Activated effector memory CD4-positive, alpha-beta T cell treated with anti-CD3 and anti-CD28 coated beads, Interleukin-2, amount 50 U/mL, for 16 hours (primary cell): ENCODE results near the gene OR2A14.
"Not testable (repeated sequence)": the region's sequence is repeated elsewhere in the genome, so short reads cannot be mapped to it uniquely, and the experiment has no call there.

ENCODE experiments used
- DNase-seq: peaks from one replicate; pipeline ENCODE4 v3.0.0-alpha.2; 2020

The OR2A14 gene

DNA sequence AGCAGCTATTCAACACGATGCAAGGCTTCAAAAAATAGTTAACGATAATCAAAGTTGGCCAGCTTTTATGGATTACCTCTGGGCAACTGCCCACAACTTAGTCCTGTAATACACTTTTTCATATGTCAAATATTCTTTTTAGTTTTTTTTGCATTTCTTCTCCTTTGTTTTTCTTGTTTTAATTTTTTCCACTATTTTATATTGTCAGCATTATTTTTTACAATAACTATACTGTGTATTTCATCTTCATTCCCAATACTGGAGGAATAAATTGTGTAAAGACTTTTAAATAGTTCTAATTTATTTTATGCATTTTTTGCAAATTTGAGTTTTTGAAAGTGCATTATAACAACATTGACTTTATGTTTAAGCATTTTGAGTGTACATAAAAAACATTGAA lies 41.8 kb downstream of the OR2A14 start:
- DNase-seq: no peak

DNA sequence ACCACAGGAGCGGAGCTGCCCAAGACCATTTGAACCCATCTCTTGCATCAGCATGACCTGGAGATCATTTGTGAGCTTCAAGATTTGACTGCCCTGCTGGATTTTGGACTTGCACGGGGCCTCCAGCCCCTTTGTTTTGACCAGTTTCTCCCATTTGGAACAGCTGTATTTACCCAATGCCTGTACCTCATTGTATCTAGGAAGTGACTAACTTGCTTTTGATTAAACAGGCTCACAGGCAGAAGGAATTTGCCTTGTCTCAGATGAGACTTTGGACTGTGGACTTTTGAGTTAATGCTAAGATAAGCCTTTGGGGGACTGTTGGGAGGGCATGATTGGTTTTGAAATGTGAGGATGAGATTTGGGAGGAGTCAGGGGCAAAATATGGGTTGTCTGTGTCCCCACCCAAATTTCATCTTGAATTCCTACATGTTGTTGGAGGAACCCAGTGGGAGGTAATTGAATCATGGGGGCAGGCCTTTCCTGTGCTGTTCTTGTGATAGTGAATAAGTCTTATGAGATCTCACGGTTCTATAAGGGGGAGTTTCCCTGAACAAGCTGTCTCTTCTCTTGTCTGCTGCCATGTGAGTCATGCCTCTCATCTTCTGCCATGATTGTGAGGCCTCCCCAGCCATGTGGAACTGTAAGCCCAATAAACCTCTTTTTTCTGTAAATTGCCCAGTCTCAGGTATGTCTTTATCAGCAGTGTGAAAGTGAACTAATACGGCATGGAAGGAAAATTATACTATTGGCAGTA lies 48.8 kb downstream of the OR2A14 start:
- not testable (repeated sequence) for DNase-seq

DNA sequence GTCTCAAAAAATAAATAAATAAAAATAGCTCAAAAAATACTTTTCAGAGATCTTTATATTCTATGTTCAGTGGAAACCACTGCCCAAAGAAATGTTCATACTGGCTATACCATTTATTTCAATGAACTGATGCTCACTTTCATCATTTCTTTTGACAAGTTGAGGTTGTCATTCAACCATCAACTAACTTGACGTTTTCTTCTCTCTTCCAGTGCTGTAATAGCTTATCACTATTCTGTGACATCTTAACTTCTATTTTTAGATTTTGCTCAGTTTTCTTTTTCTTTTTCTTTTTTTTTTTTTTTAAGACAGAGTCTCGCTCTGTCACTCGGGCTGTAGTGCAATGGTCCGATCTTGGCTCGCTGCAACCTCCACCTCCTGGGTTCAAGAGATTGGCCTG lies 51.6 kb downstream of the OR2A14 start:
- no peak for DNase-seq

DNA sequence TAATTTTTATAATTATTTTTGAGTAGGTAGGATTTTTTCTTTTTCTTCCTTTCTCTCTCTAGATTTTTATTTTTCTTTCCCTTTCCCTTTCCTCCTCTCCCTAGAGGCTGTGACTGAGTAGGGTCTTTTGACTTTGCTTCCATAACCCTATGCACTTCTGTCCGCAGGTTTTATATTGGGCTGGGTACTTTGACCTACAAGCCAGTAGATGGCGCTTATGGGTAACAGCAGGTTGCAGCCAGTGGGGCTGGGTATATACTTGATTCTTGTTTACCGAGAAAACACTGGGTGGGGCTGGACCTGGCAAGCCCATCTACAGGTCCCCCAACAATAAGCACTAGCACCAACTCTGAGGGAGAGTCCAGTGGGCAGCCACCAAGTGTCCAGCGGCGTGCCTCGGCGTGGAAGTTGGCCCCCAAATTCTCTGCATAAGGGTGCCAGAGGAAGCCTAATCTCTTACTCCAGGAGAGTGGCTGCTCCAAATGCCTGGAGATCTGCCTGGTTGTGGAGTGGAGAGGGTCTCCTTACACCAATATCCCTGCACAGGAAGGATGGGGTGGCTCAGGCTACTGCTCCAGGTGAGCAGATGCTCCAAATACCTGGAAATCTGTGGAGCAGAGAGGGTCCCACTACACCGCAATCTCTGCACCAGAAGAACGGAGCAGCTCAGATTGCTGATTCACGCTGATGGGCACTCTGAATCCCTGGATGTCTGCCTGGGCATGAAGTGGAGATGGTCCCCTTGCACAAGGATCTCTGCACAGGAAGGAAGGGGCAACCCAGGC lies 55.6 kb downstream of the OR2A14 start:
- DNase-seq: peak; percentile 67

DNA sequence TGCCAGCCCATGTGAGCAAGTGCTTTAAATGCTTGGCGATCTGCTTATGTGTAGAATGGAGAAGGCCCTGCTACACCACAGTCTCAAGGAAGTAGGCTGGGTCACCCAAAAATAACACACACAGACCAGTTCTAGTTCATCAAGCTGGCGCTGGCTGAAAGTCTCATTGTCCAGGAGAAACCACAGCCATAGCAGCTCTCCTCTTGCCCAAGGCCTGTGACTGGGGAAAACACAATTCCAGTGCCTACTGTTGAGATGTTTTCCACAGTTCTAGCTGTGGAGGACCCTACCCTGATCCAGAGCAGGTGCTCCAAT lies 56.1 kb downstream of the OR2A14 start:
- not testable (repeated sequence) for DNase-seq
